GM18507 (cell line): ENCODE results near the gene PRSS1.

ENCODE experiments used
- DNase-seq: peaks from one replicate; pipeline ENCODE4 v3.0.0; 2011; ENCODE audit warnings: low read depth; ENCODE audit not compliant: insufficient read length; ENCODE audit errors: extremely low spot score
- FAIRE-seq: peaks from 2 replicates; lab custom pipeline; 2011; peaks lifted over from hg19 to GRCh38; lab: Jason Lieb, UNC

The PRSS1 gene

GRCh38 chr7:142802301-142802700 lies 53.0 kb downstream of the PRSS1 start:
- DNase-seq (no peak), FAIRE-seq (no peak)
